SK-N-SH (cell line): ENCODE measurements around the gene C20orf141.

Source experiments
- CTCF ChIP-seq: fragments of 200-600 bp; sonication (generic); IDR thresholded peaks from 2 replicates; pipeline ENCODE4 v1.6.1; 2017; ENCODE audit warnings: antibody characterized with exemption, mild to moderate bottlenecking, moderate library complexity
- EP300 ChIP-seq, 2 experiments: IDR thresholded peaks; 2 replicates each; pipeline versions ENCODE4 v1.4.0 to v1.6.1; 2012; ENCODE audit warnings: borderline replicate concordance in 1 of 2, low read depth in 1 of 2, low read length in 1 of 2
- EZH2phosphoT487 ChIP-seq: fragments of 200-600 bp; sonication (generic); IDR thresholded peaks from 2 replicates; pipeline ENCODE4 v1.6.1; 2017; ENCODE audit warnings: low read depth, mixed run types, mild to moderate bottlenecking, antibody characterized with exemption, moderate library complexity, borderline replicate concordance
- GABPA ChIP-seq: IDR thresholded peaks from 2 replicates; pipeline ENCODE4 v1.4.0; 2012; ENCODE audit warnings: low read depth, mild to moderate bottlenecking
- MEF2A ChIP-seq: IDR thresholded peaks from 2 replicates; pipeline ENCODE4 v1.4.0; 2012; ENCODE audit warnings: low read depth, borderline replicate concordance
- MXI1 ChIP-seq: IDR thresholded peaks from 2 replicates; pipeline ENCODE4 v1.6.1; 2012; ENCODE audit warnings: mild to moderate bottlenecking, low read depth, low read length, improper control_type of control experiment
- NRF1 ChIP-seq: IDR thresholded peaks from 2 replicates; pipeline ENCODE4 v1.6.1; 2012; ENCODE audit warnings: low read depth, mild to moderate bottlenecking, low read length
- POLR2AphosphoS5 ChIP-seq: IDR thresholded peaks from 2 replicates; pipeline ENCODE4 v1.6.1; 2012; ENCODE audit warnings: low read depth, low read length
- SMC3 ChIP-seq: IDR thresholded peaks from 2 replicates; pipeline ENCODE4 v1.6.1; 2012; ENCODE audit warnings: low read depth, low read length, improper control_type of control experiment
- TAF1 ChIP-seq: IDR thresholded peaks from 2 replicates; pipeline ENCODE4 v1.6.1; 2012; ENCODE audit warnings: low read depth, mild to moderate bottlenecking, low read length, moderate library complexity, borderline replicate concordance
- USF1 ChIP-seq: IDR thresholded peaks from 2 replicates; pipeline ENCODE4 v1.4.0; 2012; ENCODE audit warnings: low read depth, borderline replicate concordance
- TF ChIP-seq, protein P1 (sequence below): IDR thresholded peaks from 2 replicates; pipeline ENCODE4 v1.4.0; 2012; ENCODE audit warnings: low read depth, borderline replicate concordance

DNA sequence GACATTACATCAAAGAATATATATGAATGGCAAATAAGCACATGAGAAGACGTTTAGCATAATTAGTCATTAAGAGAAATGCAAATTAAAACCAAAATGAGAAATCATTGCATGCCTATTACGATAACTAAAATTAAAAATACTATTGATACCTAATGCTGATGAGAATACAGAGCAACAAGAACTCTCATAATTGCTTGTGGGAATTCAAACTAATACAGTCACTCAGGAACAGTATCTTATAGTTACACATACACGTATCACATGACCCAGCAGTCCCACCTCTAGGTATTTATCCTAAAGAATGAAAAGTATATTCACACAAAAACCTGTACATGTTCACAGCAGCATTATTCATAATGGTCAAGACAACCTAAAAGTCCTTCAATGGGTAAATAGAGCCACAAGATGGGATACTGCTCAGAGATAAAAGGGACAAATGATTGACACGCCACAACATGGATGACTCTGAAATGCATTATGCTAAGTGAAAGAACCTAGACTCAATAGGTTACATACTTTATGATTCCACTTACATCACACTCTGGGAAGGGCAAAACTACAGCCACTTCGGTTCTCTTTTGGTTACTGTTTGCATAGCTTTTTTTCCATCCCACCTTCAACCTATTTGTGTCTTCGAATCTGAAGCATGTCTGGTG lies 30.8 kb upstream of the C20orf141 start:
- TF ChIP-seq CTCF, result no peak
- TF ChIP-seq EP300 (IDR thresholded peaks at IDR 0.05; ENCODE audit: borderline replicate concordance in 1 of 2, low read depth in 1 of 2, low read length in 1 of 2), result no peak
- TF ChIP-seq MEF2A, result no peak
- TF ChIP-seq MXI1, result no peak
- TF ChIP-seq EZH2phosphoT487, result no peak
- TF ChIP-seq POLR2AphosphoS5, result no peak
- TF ChIP-seq SMC3, result no peak
- no peak for TF ChIP-seq NRF1
- TF ChIP-seq USF1, result no peak
- TF ChIP-seq, protein P1, sequence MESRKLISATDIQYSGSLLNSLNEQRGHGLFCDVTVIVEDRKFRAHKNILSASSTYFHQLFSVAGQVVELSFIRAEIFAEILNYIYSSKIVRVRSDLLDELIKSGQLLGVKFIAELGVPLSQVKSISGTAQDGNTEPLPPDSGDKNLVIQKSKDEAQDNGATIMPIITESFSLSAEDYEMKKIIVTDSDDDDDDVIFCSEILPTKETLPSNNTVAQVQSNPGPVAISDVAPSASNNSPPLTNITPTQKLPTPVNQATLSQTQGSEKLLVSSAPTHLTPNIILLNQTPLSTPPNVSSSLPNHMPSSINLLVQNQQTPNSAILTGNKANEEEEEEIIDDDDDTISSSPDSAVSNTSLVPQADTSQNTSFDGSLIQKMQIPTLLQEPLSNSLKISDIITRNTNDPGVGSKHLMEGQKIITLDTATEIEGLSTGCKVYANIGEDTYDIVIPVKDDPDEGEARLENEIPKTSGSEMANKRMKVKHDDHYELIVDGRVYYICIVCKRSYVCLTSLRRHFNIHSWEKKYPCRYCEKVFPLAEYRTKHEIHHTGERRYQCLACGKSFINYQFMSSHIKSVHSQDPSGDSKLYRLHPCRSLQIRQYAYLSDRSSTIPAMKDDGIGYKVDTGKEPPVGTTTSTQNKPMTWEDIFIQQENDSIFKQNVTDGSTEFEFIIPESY, result no peak
- no peak for TF ChIP-seq GABPA
- no peak for TF ChIP-seq TAF1
